GM21723 (cell line): ENCODE measurements around the gene TEX51.

Source experiments
- ATAC-seq: cut with Tn5 transposase; IDR thresholded peaks from one replicate; pipeline ENCODE4 v1.9.1; 2021; ENCODE audit warnings: mild to moderate bottlenecking, moderate library complexity; ENCODE audit not compliant: unreplicated experiment

Gene TEX51

DNA sequence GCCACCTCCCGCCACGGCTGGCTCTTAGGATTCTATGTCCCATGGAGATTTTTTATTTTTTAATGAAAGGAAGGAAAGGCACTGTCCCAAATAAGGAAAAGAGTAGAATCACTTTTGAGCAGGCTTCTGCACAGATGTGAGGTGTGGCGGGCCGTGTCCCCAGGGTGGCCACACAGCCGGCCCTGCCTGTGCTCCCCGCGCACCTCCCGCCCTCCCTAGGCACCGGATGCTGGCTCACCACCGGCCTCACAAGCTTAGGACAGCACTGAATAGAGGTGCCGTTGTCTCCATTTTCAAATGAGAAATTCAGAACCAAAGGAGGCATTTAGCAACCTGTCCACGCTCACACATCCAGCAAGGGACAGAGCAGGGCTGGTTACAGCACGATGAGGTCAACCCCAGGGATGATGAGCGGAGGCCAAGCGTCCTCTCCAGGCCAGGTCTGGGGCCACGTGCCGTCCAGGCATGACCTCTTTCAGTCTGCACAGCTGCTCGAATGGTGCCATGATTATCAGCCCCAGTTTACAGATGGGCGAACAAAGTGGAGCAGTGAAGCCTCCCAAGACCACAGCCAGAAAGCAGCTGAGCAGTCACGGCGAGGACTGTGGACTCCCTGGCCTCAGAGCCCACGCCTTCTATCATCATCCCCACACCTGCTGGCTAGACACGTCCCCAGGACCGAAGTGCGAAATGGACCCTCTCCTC is 20.7 kb upstream of the TEX51 start:
- no peak for ATAC-seq

DNA sequence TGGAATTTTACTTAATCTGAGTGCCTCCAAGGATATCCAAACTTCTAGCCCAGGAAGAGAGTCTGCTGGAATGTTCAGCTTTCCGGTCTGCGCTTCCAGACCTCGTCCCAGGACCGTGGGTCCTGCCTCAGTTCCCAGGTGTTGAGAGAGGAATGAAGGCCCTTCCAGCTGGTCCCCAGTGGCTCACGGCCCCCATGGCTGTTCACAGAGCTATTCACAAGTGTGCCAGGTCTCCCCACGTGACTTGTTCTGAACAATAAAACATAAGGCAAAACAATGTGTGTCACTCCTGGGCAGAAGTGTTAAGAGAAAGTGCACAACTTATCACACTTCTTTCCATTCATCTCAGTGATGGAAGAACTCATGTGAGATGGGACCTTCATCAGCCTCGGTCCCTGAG is 20.1 kb upstream of the TEX51 start:
- ATAC-seq = no peak

- ATAC-seq = no peak
Observed at GRCh38 chr2:126879348-126880298, 19.1 kb upstream of the TEX51 start.

GRCh38 chr2:126880324-126880723 is 18.4 kb upstream of the TEX51 start:
- ATAC-seq = no peak

DNA sequence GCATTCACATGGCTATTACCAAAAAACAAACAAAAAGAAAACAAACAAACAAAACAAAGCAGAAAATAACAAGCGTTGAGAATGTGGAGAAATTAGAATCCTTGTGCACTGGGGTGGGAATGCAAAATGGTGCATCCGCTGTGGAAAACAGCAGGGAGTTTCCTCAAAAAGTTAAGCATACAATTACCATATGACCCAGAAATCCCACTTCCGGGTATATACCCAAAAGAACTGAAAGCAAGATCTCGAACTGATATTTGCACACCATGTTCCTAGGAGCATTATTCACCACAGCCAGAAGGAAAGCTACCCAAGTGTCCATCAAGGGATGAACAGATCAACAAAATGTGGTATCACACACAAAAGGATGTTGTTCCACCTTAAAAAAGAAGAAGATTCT is 17.9 kb upstream of the TEX51 start:
- no peak for ATAC-seq

GRCh38 chr2:126881591-126881990 is 17.1 kb upstream of the TEX51 start:
- no peak for ATAC-seq

GRCh38 chr2:126882181-126882580 is 16.5 kb upstream of the TEX51 start:
- ATAC-seq = no peak

DNA sequence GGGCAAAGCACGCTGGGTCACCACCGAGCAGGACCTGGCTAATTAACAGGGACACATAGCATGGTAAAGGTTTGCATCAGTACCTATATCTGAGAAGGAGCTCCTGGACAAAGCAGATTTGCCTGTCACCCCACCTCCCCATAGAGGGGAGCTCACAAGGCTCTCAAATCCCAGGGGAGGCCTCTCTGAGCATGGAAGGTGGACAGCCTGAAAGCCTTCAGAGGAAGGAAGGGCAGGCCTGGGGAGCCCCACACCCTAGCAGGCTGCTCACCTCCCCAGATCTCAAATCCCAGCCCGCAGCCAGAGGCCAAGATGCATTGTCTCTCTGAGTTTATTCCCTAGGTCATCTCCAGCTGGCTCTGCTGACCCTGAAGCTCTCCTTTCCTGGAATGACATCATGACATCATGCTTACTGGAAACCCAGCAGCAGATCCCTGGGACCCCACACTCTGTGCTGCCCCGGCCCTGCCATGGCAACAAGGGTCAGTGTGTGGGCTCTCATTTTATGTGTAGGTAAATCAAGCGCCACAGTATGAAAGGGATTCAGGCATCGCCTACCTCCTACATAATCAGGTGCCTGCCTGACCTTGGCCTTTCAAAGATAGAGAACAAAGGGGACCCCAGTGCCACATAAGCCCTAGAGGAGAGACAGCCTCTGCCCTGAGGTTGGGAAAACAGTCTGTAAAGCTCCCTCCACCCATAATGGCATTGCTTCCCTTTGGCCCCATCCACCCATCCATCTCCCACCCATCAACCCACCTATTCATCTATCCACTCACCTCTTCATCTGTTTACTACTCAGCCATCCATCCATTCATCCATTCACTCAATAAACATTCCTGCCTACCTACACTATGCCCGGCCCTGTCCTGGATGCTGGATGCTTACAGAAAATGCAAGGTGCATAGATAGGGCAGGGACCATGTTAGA is 15.7 kb upstream of the TEX51 start:
- no peak for ATAC-seq

- ATAC-seq = no peak
Observed at GRCh38 chr2:126883666-126884040, 15.0 kb upstream of the TEX51 start.

- ATAC-seq = no peak
Observed at GRCh38 chr2:126884861-126885750, 13.6 kb upstream of the TEX51 start.

- ATAC-seq = peak; percentile 7
Observed at GRCh38 chr2:126885751-126886210, 12.9 kb upstream of the TEX51 start.

DNA sequence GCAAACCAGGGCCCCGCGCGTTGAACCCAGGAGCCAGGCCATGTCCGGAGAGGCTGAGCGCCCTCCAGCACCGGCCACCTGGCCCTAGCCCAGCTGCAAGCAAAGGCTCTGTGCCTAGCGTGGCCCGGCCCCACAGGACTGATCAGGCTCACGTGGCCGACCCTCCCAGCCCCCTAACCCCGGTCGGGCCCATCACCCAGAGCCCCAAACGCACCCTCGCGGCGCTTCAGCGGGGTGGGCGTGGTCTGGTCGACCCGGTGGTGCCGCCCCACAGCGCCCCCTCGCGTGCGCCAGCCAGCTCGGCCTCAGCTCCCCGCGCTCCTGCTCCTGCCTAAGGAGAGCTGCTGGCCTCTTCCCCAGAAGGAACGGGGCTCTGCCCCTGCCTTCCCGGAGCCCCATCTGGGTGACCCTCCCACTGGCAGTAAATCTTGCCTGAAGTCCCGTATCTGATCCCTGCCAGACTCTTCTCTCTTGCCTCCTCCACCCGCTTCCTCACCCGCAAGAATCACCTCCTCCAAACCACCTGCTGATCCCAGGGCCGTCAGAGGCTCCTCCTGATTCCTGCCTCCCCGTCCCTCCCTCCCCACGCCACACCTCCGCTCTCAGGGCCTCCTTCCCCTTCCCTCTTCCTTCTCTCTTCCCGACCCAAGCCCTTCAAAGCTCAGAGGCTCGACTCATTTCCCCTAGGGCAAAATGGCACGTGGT is 12.3 kb upstream of the TEX51 start:
- peak; percentile 95 for ATAC-seq

GRCh38 chr2:126886916-126887280 is 11.8 kb upstream of the TEX51 start:
- ATAC-seq = no peak

DNA sequence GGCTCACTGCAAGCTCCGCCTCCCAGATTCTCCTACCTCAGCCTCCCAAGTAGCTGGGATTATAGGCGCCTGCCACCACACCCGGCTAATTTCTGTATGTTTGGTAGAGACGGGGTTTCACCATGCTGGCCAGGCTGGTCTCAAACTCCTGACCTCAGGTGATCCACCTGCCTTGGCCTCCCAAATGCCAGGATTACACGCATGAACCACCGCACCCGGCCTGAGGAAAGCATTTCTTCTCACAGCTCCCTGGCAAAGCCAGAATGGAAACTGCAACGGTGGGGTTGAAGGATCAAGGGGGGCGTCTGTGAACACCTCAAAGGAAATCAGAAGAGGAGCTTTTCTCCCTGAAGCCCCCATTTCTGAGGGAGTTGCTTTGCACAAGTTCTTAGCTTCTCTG is 11.2 kb upstream of the TEX51 start:
- ATAC-seq = no peak

- no peak for ATAC-seq
Observed at GRCh38 chr2:126888046-126888445, 10.6 kb upstream of the TEX51 start.

DNA sequence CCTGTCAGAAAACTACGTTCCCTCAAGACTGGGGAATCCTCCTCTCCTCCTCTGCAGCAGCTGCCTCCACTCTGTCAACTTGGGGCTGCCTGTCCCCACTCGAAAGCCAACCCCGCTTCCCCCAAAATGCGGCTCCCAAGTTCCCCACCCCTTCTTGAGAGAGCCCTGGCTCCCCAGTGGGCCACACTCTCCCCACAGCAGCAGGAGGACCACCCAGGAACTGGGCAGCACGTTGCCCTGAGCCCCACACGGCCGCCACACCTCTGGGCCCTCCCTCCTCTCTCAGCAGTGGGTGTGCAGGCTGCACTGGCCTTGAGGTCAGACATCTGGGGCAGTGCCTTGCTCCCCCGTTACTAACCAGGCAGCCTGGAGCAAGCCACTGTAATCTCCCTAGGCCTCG is 9.6 kb upstream of the TEX51 start:
- ATAC-seq = no peak

GRCh38 chr2:126889496-126890135 is 9.1 kb upstream of the TEX51 start:
- ATAC-seq = no peak

GRCh38 chr2:126890136-126890510 is 8.6 kb upstream of the TEX51 start:
- ATAC-seq = no peak
